DMS 273 treated with DMSO at 0.1 percent for 48 hours (cell line): ENCODE data around the gene CHAD.

Experiments used
- DNase-seq: peaks from one replicate; lab custom pipeline; 2025; lab: John Stamatoyannopoulos, UW

The CHAD gene

GRCh38 chr17:50468304-50469207 lies at the start of gene CHAD:
TSS of gene CHAD (minus strand) at chr17:50468880. CDS start at chr17:50468813, 67 bp downstream.
- no peak for DNase-seq

DNA sequence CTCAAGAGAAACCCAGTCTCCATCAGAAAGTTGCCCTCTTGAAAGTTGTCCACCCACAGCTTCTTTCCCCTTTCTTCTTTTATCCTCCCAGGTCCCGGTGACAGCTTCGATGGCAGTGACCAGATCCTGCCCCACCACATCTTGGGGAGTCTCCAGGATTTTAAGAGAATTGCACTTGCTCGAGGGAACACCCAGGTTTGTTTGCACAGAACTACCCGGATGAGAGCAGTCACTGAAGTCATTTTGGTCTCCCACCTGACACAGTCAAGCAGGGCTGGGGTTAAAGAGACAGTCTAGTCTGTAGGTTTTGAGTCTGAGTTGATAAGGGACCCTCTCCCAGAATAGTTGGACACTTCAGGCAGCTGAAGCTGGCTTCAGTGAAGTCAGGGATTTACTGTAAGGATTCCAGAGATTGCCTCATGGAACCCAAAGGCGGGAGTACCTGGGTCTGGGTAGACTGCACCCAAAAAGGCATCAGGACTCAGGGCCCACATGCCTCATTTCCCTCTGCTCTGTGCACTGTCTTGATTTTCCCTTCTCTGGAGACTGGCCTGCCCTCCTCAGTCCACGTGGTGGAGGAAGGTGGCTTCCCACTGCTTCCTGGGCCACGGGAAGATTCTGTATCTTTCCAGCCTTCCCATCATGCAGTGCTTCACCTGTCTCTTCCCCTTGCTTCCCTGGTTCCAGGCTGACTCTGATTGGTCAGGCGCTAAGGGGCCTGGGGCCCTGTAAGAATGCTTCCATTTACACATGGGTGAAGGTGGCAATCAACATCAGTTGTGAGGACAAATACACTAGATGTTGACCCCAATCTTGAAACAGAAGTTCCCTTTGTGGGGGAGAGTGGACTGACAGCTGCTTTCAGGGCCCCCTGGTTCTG lies 49.1 kb upstream of the CHAD start:
- no peak for DNase-seq

- no peak for DNase-seq
These were observed 48.3 kb upstream of the CHAD start for GRCh38 chr17:50517011-50517410.

DNA sequence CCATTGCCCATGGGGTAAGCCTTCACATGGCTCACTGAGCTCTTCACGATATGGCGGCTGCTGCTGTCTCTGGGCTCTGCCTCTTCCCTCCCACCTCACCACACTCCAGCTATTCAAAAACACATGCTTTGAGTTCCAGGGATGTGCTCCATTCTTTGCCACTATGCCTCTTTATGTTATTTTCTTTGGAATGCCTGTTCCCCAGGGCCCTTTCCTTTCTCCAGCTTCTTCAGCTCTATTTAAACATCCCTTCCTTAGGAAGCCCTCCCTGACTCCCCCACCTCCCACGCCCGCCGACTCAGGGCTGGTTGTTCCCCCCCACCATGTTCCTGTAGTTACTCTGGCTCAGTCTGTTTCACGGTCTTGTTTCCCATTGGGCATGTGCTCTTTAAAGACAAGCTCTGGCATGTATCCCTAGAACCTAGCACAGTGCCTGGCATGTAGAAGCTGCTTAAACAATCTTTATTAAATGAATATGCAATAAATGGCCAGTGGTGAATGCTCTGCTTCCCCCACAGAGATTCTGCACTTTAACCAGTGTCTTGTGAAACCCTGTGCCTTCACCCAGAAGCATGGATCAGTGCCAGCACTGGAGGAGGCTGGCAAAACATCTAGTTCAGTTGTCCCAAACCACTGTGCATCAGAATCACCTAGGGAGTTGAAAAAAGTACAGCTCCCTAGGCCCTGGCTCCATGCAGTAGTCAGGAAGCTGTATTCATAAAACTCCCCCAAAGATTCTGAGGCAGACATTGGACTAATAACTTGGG lies 46.4 kb upstream of the CHAD start:
- DNase-seq: no peak

DNA sequence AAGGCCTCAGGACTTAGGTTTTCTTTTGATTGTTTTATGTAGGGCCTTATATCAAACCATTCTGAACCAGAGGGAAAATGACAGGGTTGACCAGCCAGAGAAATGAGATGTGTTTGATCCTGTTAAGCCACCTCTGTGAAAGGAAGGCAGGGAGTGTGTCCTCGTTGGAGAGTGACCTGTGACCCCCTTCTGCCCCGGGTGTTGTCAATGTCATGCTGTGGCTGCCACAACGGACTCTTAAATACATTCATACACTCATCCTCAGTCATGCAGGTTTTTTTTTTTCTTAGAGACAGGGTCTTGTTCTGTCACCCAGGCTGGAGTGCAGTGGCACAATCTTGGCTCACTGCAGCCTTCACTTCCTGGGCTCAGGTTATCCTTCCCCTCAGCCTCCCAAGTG lies 45.7 kb upstream of the CHAD start:
- no peak for DNase-seq

- no peak for DNase-seq
These were observed 44.8 kb upstream of the CHAD start for GRCh38 chr17:50513495-50513894.

GRCh38 chr17:50511058-50511457 lies 42.4 kb upstream of the CHAD start:
- DNase-seq: no peak

DNA sequence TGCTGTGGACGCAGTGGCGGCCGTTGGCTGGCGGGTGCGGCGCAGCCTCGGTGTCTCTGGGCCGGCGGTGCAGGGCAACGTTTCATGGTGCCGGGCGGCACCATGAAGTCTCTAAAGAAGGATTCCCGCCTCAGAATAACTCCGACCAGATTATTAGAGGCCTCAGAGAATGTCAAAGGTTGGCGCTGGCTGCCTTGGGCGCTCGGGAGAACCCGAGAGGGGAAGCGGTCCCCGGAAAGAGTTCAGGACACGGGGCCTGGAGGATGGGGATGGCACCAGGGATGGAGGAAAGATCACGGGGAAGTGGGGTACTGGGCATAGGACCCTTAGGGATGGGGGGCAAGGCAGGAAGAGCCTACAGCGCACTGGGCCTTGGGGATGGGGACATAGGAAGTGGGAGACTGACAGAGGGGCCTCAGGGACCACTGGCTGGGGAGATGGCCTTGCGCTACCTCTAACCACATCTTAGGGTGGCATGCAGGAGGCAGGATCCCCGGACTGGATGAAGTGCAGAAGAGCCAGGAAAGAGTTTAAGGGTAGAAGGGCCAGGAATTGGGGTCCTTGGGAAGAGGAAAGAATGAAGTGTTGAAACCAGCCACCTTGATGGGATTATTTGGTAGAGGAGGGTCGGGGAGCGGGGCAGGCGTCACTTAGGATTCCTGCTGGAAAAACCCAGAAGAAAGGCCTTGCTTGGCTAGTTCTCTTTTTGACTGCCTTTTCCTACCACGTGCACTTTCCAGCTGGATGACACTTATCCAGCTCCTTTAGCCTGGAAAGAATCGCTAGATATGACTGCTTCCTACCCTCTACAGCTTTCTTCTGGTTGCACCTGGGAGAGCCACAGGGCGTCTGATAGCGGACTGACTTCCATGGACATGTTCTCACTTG lies 40.1 kb upstream of the CHAD start:
- no peak for DNase-seq

DNA sequence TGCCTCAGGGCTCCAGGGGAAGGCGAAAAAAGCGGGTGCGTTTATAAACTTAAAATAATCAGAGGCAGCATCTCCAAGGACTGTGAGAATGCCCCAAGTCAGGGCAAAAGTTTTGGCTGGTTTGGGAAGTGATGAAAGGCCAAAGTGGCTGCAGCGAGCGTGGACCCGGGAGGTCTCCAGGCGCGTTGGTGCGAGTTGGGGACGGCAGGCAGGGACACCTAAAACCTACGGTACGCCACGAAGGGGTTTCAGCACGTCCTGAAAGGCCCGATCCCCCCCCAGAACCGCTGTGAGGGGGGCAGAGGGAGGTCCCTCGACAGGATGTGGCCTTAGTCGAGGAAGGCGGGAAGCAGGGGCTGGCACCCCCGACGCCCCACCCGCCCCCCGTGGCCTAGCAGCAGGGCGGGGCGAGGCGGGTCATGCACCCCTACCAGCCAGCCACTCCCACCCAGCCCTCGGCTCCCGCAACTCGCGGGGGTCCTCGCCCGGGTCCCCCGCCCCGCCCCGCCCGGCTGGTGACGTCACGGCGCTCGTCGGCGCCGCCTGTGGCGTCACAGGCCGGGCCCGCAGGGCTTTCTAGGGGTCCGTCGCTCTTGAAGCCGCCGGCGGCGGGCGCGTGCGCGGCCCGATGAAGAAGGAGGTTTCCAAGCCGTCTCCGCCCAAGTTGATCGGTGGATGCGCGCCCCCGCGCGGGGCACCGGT lies 39.3 kb upstream of the CHAD start, which contains the start of gene MYCBPAP:
TSS of gene MYCBPAP (plus strand) at position 569 of the 702 bp plus-strand sequence. CDS start 236 bp downstream, outside the sequence.
- no peak for DNase-seq

GRCh38 chr17:50506298-50506697 lies 37.6 kb upstream of the CHAD start:
- DNase-seq: no peak

GRCh38 chr17:50505591-50506130 lies 37.0 kb upstream of the CHAD start:
- DNase-seq: no peak

- DNase-seq: no peak
These were observed 33.8 kb upstream of the CHAD start for GRCh38 chr17:50502301-50502990.

DNA sequence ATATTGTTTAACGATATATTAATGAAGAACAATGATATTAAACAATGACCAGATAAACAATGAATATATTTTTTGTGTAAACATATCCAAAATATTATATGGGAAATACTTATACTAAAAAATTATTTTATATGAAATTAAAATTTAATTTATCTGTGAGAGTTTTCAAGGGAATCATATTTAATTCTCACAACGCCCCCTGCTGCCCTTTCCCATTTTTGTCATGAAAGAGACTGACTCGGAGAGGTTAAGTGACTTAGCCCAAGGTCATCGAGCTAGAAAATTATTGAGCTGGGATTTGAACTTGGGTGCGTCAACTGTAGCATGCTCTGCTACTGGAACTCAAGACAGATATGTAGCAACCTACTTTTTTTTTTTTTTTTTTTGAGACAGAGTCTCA lies 32.4 kb upstream of the CHAD start:
- DNase-seq: no peak

GRCh38 chr17:50499721-50500120 lies 31.0 kb upstream of the CHAD start:
- no peak for DNase-seq

GRCh38 chr17:50499270-50499669 lies 30.6 kb upstream of the CHAD start:
- DNase-seq: no peak

DNA sequence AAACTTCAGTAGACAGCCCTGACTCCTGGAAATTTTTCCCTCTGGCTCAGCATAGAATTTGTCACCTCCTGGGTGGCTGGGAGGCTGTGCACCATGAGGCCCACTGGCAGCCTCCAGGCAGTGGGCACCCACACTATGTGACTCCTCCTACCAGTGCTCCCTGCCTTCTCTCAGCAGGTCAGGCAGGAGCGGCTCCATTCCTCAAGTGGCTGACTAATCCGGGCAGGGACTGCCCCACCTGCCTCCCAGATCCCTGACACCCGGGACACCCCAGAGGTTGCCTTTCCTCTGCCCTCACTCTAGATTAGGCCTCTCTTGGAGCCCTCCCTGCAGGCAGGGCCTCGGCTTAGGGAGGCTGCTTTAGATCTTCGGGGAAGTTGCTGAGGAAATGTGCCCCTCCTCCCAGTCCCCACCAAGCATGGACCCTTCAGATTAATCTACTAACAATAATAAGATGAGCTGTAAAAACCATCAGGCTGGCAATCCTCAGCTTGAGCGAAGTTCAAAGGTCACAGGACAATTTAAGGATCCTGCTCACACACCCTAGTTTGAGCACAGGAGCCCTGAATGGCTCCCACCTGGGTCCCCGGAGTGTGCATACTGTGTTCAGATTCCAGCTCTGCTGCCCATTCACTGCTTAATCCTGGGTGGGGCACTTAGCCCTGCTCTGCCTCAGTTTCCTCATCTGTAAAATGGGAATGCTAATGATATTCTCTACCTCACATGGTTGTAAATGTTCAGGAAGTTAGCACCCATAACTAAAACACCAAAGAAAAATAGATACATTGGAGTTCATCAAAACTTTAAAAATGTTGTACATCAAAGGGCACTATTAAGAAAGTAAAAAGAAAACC lies 29.6 kb upstream of the CHAD start:
- DNase-seq: no peak

DNA sequence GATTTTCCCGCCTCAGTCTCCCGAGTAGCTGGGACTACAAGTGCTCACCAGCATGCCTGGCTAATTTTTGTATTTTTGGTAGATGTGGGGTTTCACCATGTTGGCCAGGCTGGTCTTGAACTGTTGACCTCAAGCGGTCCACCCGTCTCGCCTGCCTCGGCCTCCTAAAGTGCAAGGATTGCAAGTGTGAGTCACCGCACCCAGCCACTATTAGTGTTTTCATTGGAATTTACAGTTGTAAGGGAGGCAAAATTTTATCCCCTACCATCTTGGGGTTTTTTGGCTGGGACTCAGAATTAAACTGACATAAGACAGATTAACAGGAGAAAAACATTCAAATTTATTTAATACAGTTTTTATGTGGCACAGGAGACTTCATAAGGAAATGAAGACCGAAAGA lies 27.2 kb upstream of the CHAD start:
- no peak for DNase-seq

DNA sequence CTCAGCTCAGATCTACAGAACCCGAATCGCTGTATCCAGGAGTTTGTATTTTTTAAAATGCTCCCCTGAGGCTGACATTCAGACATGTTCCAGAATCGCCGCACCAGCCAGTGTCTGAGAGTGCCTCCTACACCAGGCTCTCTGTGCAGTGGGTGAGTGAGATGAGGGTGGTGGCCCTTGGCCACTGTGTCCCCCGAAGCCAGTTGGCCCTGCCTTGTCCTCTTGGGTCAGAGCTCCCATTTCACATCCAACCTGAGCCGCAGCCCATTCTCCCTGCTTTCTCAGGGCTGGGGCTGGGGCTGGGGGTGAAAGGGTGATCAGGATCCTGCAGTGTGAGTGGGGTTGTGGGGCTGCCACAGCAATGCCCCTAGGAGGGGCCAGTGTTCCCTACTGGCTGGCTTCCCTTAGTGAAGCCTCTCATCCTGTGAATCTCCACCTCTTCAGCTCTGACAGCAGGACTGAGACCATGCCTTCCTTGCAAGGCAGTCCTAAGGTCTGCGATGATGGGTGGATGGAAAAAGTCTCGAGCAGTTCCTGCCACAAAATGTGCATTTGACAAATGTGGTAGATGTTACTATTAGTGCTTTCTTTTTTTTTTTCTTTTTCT lies 26.6 kb upstream of the CHAD start:
- no peak for DNase-seq
